ENCODE measurements around the gene PLK5. TPM values are rescaled to one million over a fixed set of nuclear protein-coding genes. Genes with fewer than 3 reads are reported as not detected.
"Not testable (repeated sequence)": the region's sequence is repeated elsewhere in the genome, so short reads cannot be mapped to it uniquely, and the experiment has no call there.

The PLK5 gene, protein sequence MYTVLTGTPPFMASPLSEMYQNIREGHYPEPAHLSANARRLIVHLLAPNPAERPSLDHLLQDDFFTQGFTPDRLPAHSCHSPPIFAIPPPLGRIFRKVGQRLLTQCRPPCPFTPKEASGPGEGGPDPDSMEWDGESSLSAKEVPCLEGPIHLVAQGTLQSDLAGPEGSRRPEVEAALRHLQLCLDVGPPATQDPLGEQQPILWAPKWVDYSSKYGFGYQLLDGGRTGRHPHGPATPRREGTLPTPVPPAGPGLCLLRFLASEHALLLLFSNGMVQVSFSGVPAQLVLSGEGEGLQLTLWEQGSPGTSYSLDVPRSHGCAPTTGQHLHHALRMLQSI
- polyA plus RNA-seq (ENCODE audit: insufficient read length in 3 of 3) = under 1 TPM; 0.20 to 0.46 (median 0.31) TPM
- long read RNA-seq, donor 1 = 0 reads
- long read RNA-seq, donor 2 = 0 reads
- long read RNA-seq, donor 3 = 0 reads
- long read RNA-seq, donor 4 = 0 reads
- long read RNA-seq, donor 5 = 0 reads
- long read RNA-seq, donor 6, partial matches to known transcripts = 14 of 14 reads
- long read RNA-seq, donor 6, other reads (novel, unspliced or antisense) = 0 of 14 reads
- long read RNA-seq, donor 7 = 0 reads
- long read RNA-seq, donor 8 = 0 reads
- long read RNA-seq, donor 9 = 0 reads
- long read RNA-seq, donor 10 = 0 reads
- long read RNA-seq, donor 11 = 0 reads
- long read RNA-seq, donor 12 = 0 reads
- long read RNA-seq, donor 13 = 0 reads
- long read RNA-seq, donor 14 = 0 reads
- long read RNA-seq, donor 15 = 0 reads
- long read RNA-seq, donor 16, partial matches to known transcripts = 20 of 20 reads
- long read RNA-seq, donor 16, other reads (novel, unspliced or antisense) = 0 of 20 reads

DNA sequence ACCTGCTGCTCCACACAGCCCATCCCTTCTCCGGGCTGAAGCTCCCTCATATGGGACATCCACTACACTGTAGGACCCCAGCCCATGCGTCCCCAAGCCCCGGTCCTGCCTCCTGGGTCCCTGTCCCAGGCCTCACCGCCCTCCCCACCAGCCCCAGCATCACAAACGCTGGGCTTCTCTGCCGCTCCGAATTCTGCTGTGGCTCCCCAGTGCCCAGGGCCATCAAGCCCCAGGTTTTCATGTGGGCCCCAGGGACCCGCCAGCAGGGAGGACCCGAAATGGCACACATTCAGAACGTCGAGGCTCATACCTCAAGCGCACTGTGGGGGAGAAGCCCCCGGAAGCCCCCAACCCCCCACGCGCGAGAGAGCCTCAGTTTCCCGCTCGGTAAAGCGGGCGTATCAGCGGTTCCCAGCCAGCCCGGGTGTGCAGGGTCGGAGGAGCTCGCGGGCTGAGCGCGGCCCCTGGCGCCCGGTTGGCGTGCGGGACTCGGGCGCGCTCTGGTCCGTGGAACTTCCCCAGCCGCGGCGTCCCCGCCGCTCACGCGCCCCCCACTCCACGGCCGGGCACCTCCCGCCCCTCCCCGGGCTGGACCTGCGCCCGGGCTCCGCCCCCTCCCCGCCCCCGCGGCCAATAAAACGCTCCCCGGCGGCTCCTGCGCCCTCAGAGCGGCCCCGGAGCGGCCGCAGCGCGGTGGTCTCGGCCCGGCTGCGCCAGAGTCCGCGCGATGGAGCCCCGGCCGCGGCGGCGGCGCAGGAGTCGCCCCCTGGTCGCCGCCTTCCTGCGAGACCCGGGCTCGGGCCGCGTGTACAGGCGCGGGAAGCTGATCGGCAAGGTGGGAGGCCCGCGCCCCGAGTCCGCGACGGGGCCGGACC, at the start of gene PLK5:
Gene PLK5 (plus strand): TSS at position 666 of the 875 bp plus-strand sequence. CDS start 2,920 bp downstream, outside the sequence.
- DNase-seq = no peak

DNA sequence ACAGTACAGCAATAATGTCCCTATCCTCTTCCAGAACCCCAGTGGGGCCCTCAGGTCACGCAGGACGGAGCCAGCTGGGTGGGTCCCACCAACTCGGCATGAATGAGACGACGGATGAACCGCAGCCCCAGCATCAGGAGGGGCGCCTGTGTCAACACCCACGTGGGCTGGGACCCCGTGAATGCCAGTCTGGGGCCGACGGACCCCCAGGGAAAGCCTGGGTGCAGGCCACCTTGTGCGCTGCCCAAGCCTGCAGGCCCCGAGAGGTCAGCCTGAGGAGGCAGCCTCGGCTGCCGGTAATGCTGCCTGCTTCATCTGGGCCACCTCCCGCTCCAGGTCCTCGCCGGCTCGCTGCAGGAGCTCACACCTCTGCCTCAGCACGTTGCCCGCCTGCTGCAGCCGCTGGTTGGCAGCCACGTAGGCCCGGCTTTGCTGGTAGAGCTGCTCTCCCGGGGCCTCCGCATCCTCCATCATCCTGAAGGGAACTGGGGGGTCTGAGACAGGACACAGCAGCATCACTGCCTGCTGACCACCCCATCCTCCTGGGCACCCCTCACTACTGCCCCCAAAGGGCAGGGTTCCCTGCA, 49.0 kb upstream of the PLK5 start:
- DNase-seq = no peak

DNA sequence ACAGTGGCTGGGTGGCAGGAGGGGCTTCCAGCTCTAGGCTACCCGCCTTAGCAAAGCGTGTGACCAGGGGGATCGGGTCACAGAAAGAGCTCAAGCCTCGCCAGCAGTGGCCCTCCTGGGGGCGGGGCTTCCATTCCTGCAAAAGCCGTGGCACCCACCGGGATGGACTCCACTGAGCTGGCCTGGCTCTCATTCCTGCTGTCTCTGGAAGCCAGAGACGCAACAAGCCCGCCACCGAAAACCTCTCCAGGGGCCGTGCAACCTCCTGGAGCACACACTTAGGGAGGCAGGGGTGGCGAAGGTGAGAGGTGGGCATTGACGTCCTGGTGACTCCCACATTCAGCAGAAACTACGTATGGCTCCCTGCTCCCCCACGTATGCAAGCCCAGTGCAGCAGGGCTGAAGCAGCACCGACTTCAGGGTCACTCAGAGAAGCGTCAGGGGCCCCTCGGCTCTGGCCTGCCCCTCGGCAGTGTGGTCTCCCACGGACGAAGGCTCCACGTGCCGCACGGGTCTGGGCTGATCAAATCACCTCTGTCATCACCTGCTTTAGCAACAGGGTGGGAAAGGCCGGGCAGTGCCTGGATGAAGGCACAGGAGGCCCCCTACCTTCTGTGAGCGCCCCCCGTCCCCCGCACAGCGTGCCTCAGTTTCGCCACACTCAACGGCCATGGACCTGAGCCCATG, 48.0 kb upstream of the PLK5 start:
- DNase-seq = no peak

DNA sequence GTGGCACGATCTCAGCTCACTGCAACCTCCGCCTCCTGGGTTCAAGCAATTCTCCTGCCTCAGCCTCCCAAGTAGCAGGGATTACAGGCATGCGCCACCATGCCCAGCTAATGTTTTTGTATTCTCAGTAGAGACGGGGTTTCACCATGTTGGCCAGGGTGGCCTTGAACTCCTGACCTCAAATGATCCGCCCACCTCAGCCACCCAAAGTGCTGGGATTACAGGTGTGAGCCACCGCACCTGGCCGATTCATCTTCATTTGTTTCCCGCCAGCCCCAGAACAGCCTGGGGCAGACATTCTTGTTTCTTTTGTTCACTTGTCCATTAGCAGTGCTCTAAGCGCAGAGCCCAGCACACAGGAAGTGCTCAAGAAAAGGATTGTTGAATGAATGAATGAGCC, 46.8 kb upstream of the PLK5 start:
- DNase-seq = not testable (repeated sequence)

DNA sequence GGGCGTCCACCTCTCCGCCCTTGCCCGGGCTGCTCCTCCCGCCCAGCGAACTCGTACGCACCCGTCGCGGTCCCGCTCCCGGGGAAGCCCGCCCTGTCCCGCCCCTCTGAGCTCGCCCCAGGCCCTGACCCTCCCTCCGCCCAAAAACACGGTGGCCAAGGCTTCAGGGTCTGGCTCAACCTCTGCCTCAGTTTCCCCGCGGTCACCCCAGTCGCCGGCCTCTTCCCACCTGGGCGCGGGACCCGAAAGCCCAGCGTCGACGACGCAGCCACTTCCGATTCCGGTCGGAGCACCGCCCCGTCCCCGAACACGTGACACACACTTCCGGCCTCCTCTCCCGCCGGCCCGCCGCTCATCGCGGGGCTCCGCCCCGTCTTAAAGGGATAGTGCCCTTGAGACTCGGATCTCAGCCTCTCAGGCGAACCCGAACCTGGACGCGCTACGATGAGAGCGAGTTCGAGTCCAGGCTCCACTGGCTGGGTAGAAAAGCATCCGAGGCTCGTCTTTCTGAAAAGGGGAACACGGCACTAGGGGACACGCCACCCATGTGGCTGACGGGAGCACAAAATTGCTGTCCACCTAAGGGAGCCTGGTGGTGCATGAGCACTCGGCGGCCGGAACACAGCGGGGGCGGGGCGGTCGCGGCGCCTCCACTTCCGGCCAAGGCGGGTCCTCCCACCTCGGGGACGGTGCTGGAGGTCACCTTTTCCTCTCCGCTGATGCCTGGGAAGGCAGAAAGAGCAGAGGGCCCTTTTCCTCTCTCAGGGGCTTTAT, 44.8 kb upstream of the PLK5 start, which contains the start of gene C19orf25:
Gene C19orf25 (minus strand): TSS at position 282 of the 774 bp plus-strand sequence. CDS start 312 bp downstream, outside the sequence.
- DNase-seq = peak; percentile 92

DNA sequence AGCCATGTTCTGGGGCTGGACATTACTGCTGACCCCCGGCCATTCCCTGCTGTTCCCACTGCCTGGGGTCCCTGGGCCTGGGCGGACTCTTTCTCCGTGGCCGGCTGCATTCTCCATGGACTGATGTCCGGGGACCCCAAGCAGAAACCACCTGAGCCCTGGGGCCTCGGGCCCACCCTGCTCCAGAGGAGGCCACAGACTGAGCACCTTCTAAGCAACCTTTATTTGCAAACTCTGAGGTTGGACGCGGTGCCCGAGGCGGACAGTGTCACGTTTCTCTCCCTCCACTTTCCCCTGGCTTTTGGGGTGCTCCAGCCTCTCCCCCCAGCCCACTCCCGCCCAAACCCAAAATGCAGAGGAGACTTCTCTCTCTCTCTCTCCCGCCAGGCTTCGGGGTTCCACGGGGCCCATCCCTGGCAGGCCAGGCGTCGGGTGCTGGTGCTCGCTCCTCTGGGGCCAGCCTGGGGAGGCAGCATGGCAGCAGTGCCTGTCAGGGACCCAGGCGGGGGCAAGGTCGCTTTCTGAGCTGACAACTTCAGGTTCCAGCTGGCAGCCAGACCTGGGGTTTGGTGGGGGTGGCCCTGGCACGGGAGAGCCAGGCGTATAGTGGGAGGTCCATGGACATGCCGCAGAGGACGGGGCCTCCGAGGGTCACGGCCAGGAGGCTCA, 42.5 kb upstream of the PLK5 start:
- no peak for DNase-seq

DNA sequence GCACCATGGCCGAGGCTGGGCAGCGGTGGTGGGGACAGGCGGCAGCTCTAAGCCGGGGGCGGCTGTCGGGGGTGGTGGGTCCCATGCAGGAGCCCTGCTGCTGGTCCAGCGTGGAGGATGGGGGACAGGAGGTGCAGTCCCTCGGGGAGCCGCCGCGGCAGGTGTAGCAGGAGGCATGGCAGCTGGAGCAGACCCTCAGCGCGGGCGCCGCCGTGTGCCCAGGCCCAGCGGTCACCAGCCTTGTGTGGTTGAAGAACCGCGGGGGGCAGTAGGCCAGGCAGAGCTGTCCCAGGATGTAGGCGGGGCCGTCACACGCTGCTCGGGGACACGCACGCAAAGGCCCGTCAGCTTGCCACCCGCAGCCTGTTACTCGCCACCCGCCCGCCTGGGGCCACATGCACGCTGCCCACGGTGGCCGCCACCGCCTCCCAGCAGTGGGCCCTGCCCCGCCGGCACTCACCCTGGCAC, 42.0 kb upstream of the PLK5 start:
- DNase-seq = no peak

DNA sequence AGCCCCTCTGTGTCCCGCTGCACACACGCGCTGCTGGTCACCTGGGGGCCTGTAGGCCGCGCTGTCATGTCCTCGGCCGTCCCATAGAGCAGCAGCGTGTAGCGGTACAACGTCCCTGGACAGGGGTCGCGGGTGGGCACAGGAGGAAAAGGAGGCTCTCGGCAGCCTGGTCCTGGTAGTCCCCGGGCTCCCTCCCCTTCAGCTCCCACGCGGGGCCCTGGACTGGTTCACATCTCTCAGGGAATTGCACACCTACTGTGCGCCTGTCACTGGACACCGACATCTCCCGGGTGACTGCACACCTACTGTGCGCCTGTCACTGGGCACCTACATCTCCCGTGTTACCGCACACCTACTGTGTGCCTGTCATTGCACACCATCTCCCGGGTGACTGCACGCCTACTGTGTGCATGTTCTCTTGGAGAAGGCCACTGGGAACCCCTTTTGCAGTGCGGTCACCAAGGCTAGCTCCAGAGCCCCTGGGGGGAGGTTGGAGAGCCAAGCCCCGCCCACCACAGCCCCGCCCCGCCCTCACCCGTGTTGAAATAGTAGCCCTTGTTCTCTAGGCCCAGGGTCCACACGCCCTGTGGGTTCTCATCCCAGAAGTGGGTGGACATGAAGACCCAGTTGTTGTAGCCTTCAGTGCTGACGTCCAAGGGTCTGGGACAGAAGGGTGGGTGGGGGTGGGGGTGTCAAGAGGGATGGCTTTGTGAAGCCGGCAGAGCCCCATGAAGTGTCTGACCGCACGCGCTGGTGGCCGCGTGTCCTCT, 41.3 kb upstream of the PLK5 start:
- no peak for DNase-seq

DNA sequence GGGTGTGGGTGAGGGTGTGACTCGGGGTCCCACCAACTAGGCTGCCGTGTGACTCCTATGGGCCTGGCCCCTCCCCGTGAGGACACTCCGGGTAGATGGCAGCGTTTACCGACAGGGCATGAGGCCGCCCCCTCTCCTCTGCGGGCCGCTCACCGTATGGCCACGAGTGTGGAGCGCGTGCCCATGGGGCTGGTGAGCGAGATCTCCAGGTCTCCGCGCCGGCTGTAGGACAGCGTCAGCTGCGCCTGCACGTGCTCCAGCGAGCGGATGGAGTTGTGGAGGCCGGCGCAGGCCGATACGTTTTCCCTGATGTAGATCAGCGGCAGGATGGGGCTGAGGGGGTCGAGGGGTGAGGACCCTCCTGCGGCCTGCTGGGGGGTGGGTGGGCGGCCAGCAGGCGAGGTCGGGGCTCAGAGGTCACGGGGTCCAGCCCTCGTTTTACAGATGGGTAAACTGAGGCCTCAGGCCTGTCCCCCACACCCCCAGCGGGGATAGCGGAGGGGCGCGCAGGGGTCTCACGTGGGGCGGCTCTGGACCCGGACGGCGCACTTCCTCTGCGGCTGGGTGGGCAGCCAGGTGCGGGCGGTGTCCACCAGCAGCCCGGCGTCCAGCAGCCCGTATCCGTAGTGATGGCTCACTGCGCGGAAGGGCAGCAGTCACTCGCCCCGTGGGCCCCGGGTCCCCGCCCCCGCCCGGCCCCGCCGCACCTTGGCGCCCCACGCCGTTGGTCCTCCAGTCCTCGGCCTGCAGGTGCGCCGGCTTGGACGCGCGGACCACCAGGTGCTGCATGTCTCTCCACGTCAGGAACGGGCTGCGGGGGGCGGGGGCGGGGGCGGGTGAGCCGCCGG, 40.5 kb upstream of the PLK5 start:
- no peak for DNase-seq

DNA sequence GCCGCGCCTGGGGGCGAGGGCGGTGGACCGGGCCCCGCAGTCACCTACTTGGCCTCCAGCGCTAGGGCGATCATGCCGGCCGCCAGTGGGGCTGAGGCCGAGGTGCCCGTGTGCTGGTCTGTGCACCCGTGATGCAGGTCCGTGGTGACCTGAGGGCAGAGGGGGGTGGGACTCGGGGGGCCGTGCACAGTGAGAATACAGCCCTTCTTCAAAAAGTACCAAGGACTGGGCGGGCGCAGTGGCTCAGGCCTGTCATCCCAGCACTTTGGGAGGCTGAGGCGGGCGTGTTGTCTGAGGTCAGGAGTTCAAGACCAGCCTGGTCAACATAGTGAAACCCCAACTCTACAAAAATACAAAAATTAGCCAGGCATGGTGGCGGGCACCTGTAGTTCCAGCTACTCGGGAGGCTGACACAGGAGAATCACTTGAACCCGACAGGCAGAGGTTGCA, 39.9 kb upstream of the PLK5 start:
- no peak for DNase-seq

DNA sequence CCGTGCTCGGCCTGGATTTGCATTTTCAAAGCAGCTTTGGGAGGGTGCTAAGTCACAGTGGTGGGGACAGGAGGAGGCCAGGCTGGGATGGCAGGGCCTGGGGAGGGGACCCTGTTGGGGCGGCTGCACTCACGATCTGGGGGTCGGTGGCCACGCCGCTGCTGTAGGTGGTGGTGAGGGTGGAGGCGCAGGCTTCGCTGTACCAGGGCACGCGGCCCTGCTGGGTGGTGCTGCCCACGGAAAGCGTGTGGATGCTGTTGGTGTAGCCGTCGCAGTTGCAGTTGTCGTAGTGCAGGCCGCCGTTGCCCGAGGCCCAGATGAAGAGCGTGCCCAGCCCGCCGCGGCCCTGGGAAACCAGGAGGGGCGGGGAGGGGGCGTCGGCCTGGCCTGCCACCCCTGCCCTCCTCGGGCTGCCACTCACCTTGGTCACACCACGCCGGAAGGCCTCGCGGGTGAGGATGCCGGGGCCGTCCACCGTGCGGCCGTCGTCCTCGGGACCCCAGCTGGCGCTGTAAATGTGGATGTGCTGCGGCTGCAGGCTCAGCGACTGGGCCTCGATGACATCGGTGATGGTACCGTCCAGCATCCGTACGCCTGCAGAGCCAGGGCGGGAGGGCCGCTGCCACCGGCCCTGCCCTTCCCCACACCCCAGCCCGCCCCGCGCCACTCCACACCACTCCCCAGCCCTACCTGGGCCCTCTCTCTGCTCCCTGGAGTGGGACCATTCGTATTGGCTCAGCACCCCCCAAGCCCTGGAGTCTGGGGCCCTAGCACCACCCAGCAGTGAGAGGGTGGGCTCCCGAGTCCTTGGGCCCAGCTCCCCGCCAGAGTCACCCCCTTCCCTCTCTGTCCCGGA, 36.9 kb upstream of the PLK5 start:
- DNase-seq = no peak

DNA sequence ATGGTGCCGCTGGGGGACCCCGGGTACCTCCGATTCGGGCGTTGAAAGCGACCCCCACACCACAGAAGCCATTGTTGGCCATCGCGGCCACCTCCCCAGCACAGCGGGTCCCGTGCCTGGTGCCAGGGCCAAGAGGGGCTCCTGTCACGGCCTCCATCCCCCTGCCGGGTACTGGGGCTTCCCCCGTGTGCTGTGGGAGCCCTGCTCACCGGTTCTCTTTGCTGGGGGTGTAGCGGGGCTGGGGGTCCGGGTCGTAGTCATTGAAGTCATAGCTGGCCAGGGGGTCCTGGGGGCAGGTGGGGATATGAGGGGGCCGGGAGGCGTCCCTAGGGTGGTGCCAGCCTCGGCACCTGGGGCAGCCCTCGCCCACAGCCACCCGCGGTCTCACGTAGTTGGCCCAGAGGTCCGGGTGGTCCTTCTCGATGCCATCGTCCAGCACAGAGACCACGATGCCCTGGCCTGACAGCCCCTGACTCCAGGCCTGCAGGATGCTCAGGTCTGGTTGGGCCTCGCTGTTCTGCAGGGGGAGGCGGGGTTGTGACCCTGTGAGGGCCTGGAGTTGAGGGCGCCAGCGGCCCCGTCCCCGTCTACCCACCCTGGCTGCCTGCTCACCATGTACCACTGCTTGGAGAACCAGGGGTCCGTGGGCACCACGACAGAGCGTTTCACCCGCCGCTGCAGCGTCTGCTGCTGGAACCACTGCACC, 36.1 kb upstream of the PLK5 start:
- DNase-seq = no peak

DNA sequence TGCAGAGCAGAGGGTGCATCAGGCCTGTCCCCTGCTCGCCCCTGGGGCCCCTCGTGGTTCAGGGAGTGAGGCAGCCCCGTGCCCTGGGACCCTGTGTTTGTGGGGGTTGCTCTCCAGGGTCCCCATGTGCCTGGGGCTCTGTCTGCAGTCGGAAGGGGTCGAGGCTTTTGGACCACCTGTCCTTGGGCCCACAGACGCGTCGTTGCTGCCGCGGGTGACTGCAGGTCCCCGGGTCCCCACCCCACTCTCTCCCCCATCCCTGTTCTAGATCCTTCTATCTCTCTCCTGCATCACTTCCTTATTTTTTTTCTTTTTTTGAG, 35.6 kb upstream of the PLK5 start:
- no peak for DNase-seq

DNA sequence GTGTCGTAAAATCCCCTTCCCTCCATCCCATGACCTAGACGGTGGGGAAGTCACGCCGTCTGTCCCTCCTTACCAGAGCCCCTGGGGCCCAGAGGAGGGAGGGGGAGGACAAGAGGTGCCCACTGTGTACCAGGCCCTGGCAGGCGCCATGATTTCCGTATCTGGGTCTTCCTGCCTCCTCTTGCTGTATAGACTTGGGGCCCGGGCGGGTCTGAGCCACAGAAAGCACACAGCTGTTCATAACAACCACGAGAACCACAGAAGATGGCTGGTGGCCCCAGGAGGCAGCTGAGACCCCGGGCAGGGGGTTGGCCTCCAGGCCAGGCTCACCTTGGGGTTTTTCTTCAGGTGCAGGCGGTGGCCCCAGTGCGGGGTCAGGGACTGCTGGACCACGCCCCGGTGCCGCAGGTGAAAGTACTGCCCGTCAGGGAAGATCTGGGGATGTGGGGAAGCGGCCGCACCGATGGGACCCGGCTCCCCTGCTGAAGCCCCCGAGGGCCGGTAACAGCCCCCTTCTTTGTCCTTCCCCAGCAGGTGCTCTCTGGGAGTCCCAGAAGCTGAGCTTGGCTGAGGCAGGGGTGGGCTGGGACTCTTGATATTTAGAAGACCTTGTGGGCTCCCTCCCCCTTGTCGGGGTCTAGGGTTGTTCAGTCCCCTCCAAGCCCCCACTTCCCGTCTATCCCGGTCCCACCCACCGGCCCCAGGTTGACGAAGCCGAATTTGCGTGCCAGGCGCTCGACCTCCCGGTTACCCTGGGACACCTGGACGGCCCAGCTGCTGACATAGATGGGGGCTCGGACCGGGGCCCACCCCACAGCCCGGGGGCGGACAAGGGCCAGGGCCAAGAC, 34.2 kb upstream of the PLK5 start:
- no peak for DNase-seq
